WTC11 (cell line): ENCODE results near the gene CYP27A1. TPM values are rescaled to one million over a fixed set of nuclear protein-coding genes. Genes with fewer than 3 reads are reported as not detected.

Experiments used
- ATAC-seq: fragments of 200-7000 bp; cut with Tn5 transposase; 2 replicates; pipeline ENCODE4 v1.10.0; 2021; ENCODE audit warnings: mild to moderate bottlenecking, moderate library complexity
- CTCF ChIA-PET: fragments of 300-600 bp; sonication (Branson Sonifier 250); formaldehyde crosslinking; loops from one replicate; lab custom pipeline; 2021; ENCODE audit warnings: antibody characterized with exemption; lab: Charles Lee
- POLR2A ChIA-PET: fragments of 350-600 bp; sonication (Branson Sonifier 250); formaldehyde crosslinking; loops from one replicate; lab custom pipeline; 2021; ENCODE audit warnings: antibody characterized with exemption; lab: Charles Lee
- DNase-seq: peaks from one replicate; pipeline ENCODE4 v3.0.0; 2021; ENCODE audit warnings: low spot score
- H3K27ac Mint-ChIP-seq: 2 replicates; pipeline ENCODE4 v1.8.0; 2021; ENCODE audit warnings: mixed read lengths
- H3K27me3 Mint-ChIP-seq: 2 replicates; pipeline ENCODE4 v1.8.0; 2021; ENCODE audit warnings: low read depth, mild to moderate bottlenecking, moderate library complexity, mixed read lengths
- H3K36me3 Mint-ChIP-seq: 2 replicates; pipeline ENCODE4 v1.8.0; 2021; ENCODE audit warnings: mixed read lengths
- H3K4me1 Mint-ChIP-seq: 2 replicates; pipeline ENCODE4 v1.8.0; 2022; ENCODE audit warnings: mixed read lengths
- H3K4me3 Mint-ChIP-seq: 2 replicates; pipeline ENCODE4 v1.8.0; 2021; ENCODE audit warnings: mild to moderate bottlenecking, moderate library complexity, mixed read lengths
- H3K9me3 Mint-ChIP-seq: 2 replicates; pipeline ENCODE4 v1.8.0; 2021; ENCODE audit warnings: mixed read lengths
- ATF6 ChIP-seq: sonication (generic); formaldehyde crosslinking; IDR thresholded peaks from 2 replicates; pipeline ENCODE4 v1.8.1; 2023; ENCODE audit warnings: mild to moderate bottlenecking, missing genetic modification reagents
- E2F5 ChIP-seq: sonication (generic); formaldehyde crosslinking; IDR thresholded peaks from 2 replicates; pipeline ENCODE4 v1.8.1; 2022; ENCODE audit warnings: mild to moderate bottlenecking, moderate library complexity, missing genetic modification reagents
- FOXJ3 ChIP-seq: sonication (generic); formaldehyde crosslinking; IDR thresholded peaks from 2 replicates; pipeline ENCODE4 v1.9.0; 2021; ENCODE audit warnings: missing genetic modification reagents, mild to moderate bottlenecking, borderline replicate concordance
- IRF1 ChIP-seq: sonication (generic); formaldehyde crosslinking; IDR thresholded peaks from 2 replicates; pipeline ENCODE4 v1.8.0; 2023; ENCODE audit warnings: missing genetic modification reagents
- IRF2 ChIP-seq: sonication (generic); formaldehyde crosslinking; IDR thresholded peaks from 2 replicates; pipeline ENCODE4 v1.8.0; 2022; ENCODE audit warnings: low read depth, missing genetic modification reagents, borderline replicate concordance
- MXD4 ChIP-seq: fragments of 250-450 bp; sonication (Bioruptor Pico); IDR thresholded peaks from 2 replicates; pipeline ENCODE4 v1.8.0; 2021; ENCODE audit warnings: mild to moderate bottlenecking, moderate library complexity, borderline replicate concordance
- OVOL2 ChIP-seq: fragments of 250-450 bp; sonication (Bioruptor Pico); IDR thresholded peaks from 2 replicates; pipeline ENCODE4 v1.9.0; 2021; ENCODE audit warnings: mild to moderate bottlenecking, borderline replicate concordance
- SP1 ChIP-seq: sonication (generic); formaldehyde crosslinking; conservative IDR thresholded peaks from 2 replicates; pipeline ENCODE4 v1.8.1; 2022; ENCODE audit warnings: missing genetic modification reagents
- STAT6 ChIP-seq: sonication (generic); formaldehyde crosslinking; conservative IDR thresholded peaks from 2 replicates; pipeline ENCODE4 v1.8.1; 2023; ENCODE audit warnings: mild to moderate bottlenecking, low read depth, missing genetic modification reagents, moderate library complexity
- TEAD1 ChIP-seq: sonication (generic); formaldehyde crosslinking; IDR thresholded peaks from 2 replicates; pipeline ENCODE4 v1.8.0; 2022; ENCODE audit warnings: mild to moderate bottlenecking, missing genetic modification reagents
- ZBTB43 ChIP-seq: sonication (generic); formaldehyde crosslinking; IDR thresholded peaks from 2 replicates; pipeline ENCODE4 v1.8.1; 2023; ENCODE audit warnings: mild to moderate bottlenecking, missing genetic modification reagents
- ZNF317 ChIP-seq: sonication (generic); formaldehyde crosslinking; IDR thresholded peaks from 2 replicates; pipeline ENCODE4 v1.8.1; 2023; ENCODE audit warnings: low read depth, mild to moderate bottlenecking, moderate library complexity, missing genetic modification reagents, borderline replicate concordance
- ZNF396 ChIP-seq: fragments of 250-450 bp; sonication (Bioruptor Pico); IDR thresholded peaks from 2 replicates; pipeline ENCODE4 v1.8.0; 2021; ENCODE audit warnings: mild to moderate bottlenecking, moderate library complexity, borderline replicate concordance
- ZNF423 ChIP-seq: fragments of 250-450 bp; sonication (Bioruptor Pico); IDR thresholded peaks from 2 replicates; pipeline ENCODE4 v2.1.2; 2022; ENCODE audit warnings: mild to moderate bottlenecking, moderate library complexity
- total RNA-seq: library from RNA; stranded (reverse); gene quantifications from 3 replicates; pipeline ENCODE4 v1.2.3, GENCODE V29; 2021

CYP27A1 gene
- total RNA-seq, 1 experiment from 2014 or later: 5.6 TPM

GRCh38 chr2:218855305-218856166 is 73.6 kb downstream of the CYP27A1 start:
- CTCF ChIA-PET: interaction anchor here (0.9 to 1.9 kb wide), 9 partner anchors 19 to 168 kb away, joined by 3 to 13 read pairs (median 4); partner anchors contain the start of gene TTLL4
- TF ChIP-seq SP1 (CRISPR knock-in tag) (no peak), ZNF317 (peak; percentile 77)
- Mint-ChIP-seq H3K4me1 (peaks cover 54% of the 10 kb centered on the region), H3K27me3 (peaks cover 77% of the 10 kb centered on the region), H3K36me3 (no peaks in the 10 kb centered on the region), H3K9me3 (no peaks in the 10 kb centered on the region), H3K27ac (no peak overlapping the region), H3K4me3 (no peak overlapping the region)
- POLR2A ChIA-PET: interaction anchor here (0.6 kb wide), 1 partner anchor 155 kb away, joined by 3 read pairs; no protein-coding TSS in a partner anchor
- DNase-seq (no peak), ATAC-seq (no peak)

- ChIA-PET POLR2A (interaction anchor here (0.6 to 1.0 kb wide), 2 partner anchors 14 to 154 kb away, joined by 3 read pairs; no protein-coding TSS in a partner anchor), CTCF (interaction anchor here (0.9 to 1.9 kb wide), 8 partner anchors 18 to 146 kb away, joined by 3 to 13 read pairs (median 6); partner anchors contain the start of gene TTLL4)
- no peaks in the 10 kb centered on the region for H3K9me3 Mint-ChIP-seq
- no peaks in the 10 kb centered on the region for H3K36me3 Mint-ChIP-seq
- ATAC-seq (no peak), DNase-seq (no peak)
- TF ChIP-seq TEAD1 (CRISPR knock-in tag) (no peak), IRF1 (no peak), OVOL2 (CRISPR knock-in tag) (no peak), IRF2 (CRISPR knock-in tag) (no peak), ZNF423 (CRISPR knock-in tag) (no peak), STAT6 (CRISPR knock-in tag) (no peak), E2F5 (CRISPR knock-in tag) (no peak), FOXJ3 (CRISPR knock-in tag) (no peak), ZNF317 (no peak), MXD4 (CRISPR knock-in tag) (no peak), ZBTB43 (no peak), ZNF396 (CRISPR knock-in tag) (no peak), ATF6 (no peak)
- H3K27ac Mint-ChIP-seq: no peak overlapping the region
- peaks cover 85% of the 10 kb centered on the region for H3K27me3 Mint-ChIP-seq
- H3K4me1 Mint-ChIP-seq: peaks cover 58% of the 10 kb centered on the region
- no peak overlapping the region for H3K4me3 Mint-ChIP-seq
These were observed 74.4 kb downstream of the CYP27A1 start for GRCh38 chr2:218856167-218856895.
